Measurements from ENCODE around the gene CA7.

Gene CA7

DNA sequence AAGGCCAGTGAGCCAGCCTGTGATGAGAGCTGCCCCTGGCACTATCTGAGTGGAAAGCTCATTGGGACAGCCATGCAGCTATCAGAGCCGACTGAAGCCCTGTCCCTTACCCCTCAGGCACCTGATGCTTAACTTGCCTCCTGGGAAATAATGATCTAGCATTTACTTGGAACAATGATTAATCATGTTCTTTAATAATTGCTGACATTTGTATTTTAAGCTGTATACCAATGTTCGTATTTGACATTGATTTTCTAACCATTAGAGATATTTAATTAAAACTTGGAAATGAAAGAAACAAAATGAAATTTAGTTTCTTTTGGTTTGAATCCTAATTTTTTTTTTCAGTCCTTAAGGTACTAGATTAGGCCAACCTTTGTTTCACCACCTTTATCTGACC lies 46.6 kb downstream of the CA7 start:
- Histone ChIP-seq H3K4me2 (ENCODE audit: insufficient read depth, low read length) (no peak overlapping the region), H3K4me1 (ENCODE audit: insufficient read depth, low read length) (peaks cover 7% of the 10 kb centered on the region), H4K20me1 (ENCODE audit: insufficient read depth, low read length) (peaks cover 20% of the 10 kb centered on the region; the same call in 1 of the 2 replicates), H3K27me3 (ENCODE audit: insufficient read depth, low read length, poor library complexity) (no peaks in the 10 kb centered on the region), H3K27ac (ENCODE audit: low read length) (no peak overlapping the region), H3K9me3 (ENCODE audit: insufficient read depth, low read length, severe bottlenecking) (no peaks in the 10 kb centered on the region), H3K9ac (ENCODE audit: low read depth, low read length) (no peak overlapping the region), H3K36me3 (ENCODE audit: insufficient read depth, low read length) (peaks cover 49% of the 10 kb centered on the region), H2AFZ (ENCODE audit: low read depth, low read length) (no peak overlapping the region), H3K79me2 (ENCODE audit: insufficient read depth, low read length) (peaks cover 32% of the 10 kb centered on the region), H3K4me3 (ENCODE audit: low read depth in 1 of 2, low read length in 2 of 2) (no peak overlapping the region)
- no peak for TF ChIP-seq CTCF (IDR thresholded peaks at IDR 0.05; ENCODE audit: borderline replicate concordance, extremely low read depth, low read length, poor library complexity, severe bottlenecking)
- TF ChIP-seq EZH2 (IDR thresholded peaks at IDR 0.05; ENCODE audit: borderline replicate concordance, low read depth, low read length, severe bottlenecking): no peak
- no peak for DNase-seq
- no peak for ATAC-seq (ENCODE audit: insufficient read depth, low read depth)

DNA sequence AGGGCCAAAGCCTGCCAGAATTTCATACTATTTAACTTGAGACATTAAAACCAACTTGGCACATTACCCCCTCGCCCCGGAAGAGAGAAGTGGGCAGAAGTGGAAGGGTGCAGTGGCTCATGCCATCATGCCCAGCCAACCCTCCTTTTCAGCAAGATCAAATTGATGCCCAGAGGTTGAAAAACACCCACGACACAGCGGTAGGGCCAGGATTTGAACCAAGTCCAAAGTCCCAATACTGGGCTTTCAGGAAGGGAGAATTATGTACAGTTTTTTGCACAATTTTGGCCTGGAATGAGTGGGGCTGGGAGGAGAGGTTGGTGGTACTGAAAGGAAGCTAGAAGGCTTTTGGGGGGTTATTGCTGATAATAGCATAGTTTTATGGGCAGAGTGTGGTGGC lies 47.1 kb downstream of the CA7 start:
- Histone ChIP-seq H3K36me3 (ENCODE audit: insufficient read depth, low read length) (peaks cover 44% of the 10 kb centered on the region; the same call in 1 of the 2 replicates), H3K4me1 (ENCODE audit: insufficient read depth, low read length) (peaks cover 5% of the 10 kb centered on the region), H3K9ac (ENCODE audit: low read depth, low read length) (no peak overlapping the region), H3K79me2 (ENCODE audit: insufficient read depth, low read length) (peaks cover 30% of the 10 kb centered on the region), H3K9me3 (ENCODE audit: insufficient read depth, low read length, severe bottlenecking) (no peaks in the 10 kb centered on the region), H3K27me3 (ENCODE audit: insufficient read depth, low read length, poor library complexity) (no peaks in the 10 kb centered on the region), H3K4me3 (ENCODE audit: low read depth in 1 of 2, low read length in 2 of 2) (no peak overlapping the region), H3K27ac (ENCODE audit: low read length) (no peak overlapping the region), H3K4me2 (ENCODE audit: insufficient read depth, low read length) (no peak overlapping the region), H2AFZ (ENCODE audit: low read depth, low read length) (no peak overlapping the region), H4K20me1 (ENCODE audit: insufficient read depth, low read length) (peaks cover 18% of the 10 kb centered on the region; the same call in 1 of the 2 replicates)
- DNase-seq (no peak), ATAC-seq (ENCODE audit: insufficient read depth, low read depth) (no peak)
- no peak for TF ChIP-seq CTCF (IDR thresholded peaks at IDR 0.05; ENCODE audit: borderline replicate concordance, extremely low read depth, low read length, poor library complexity, severe bottlenecking)
- no peak for TF ChIP-seq EZH2 (IDR thresholded peaks at IDR 0.05; ENCODE audit: borderline replicate concordance, low read depth, low read length, severe bottlenecking)

DNA sequence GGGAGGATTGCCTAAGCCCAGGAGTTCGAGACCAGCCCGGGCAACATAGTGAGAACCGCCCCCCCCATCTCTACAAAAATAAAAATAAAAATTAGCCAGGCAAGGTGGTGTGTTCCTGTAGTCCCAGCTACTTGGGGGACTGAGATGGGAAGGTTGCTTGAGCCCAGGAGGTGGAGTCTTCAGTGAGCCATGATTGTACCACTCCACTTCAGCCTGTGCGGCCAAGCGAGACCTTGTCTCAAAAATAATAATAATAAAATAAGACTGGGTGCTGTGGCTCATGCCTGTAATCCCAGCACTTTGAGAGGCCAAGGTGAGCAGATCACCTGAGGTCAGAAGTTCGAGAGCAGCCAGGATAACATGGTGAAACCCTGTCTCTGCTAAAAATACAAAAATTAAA lies 47.6 kb downstream of the CA7 start:
- H3K9ac ChIP-seq (ENCODE audit: low read depth, low read length): no peak overlapping the region
- H3K36me3 ChIP-seq (ENCODE audit: insufficient read depth, low read length): peaks cover 39% of the 10 kb centered on the region; the same call in 1 of the 2 replicates
- H3K4me3 ChIP-seq (ENCODE audit: low read depth in 1 of 2, low read length in 2 of 2): no peak overlapping the region
- H4K20me1 ChIP-seq (ENCODE audit: insufficient read depth, low read length): peaks cover 13% of the 10 kb centered on the region; the same call in 1 of the 2 replicates
- ATAC-seq (ENCODE audit: insufficient read depth, low read depth) (no peak), DNase-seq (no peak)
- no peaks in the 10 kb centered on the region for H3K27me3 ChIP-seq (ENCODE audit: insufficient read depth, low read length, poor library complexity)
- H3K9me3 ChIP-seq (ENCODE audit: insufficient read depth, low read length, severe bottlenecking): no peaks in the 10 kb centered on the region
- peaks cover 25% of the 10 kb centered on the region for H3K79me2 ChIP-seq (ENCODE audit: insufficient read depth, low read length)
- no peak overlapping the region for H2AFZ ChIP-seq (ENCODE audit: low read depth, low read length)
- H3K4me2 ChIP-seq (ENCODE audit: insufficient read depth, low read length): no peak overlapping the region
- peaks cover 5% of the 10 kb centered on the region for H3K4me1 ChIP-seq (ENCODE audit: insufficient read depth, low read length)
- H3K27ac ChIP-seq (ENCODE audit: low read length): no peak overlapping the region
- TF ChIP-seq EZH2 (IDR thresholded peaks at IDR 0.05; ENCODE audit: borderline replicate concordance, low read depth, low read length, severe bottlenecking) (no peak), CTCF (IDR thresholded peaks at IDR 0.05; ENCODE audit: borderline replicate concordance, extremely low read depth, low read length, poor library complexity, severe bottlenecking) (no peak)

GRCh38 chr16:66894055-66894454 lies 49.8 kb downstream of the CA7 start:
- no peak overlapping the region for H3K9ac ChIP-seq (ENCODE audit: low read depth, low read length)
- H3K27ac ChIP-seq (ENCODE audit: low read length): no peak overlapping the region
- H3K9me3 ChIP-seq (ENCODE audit: insufficient read depth, low read length, severe bottlenecking): no peaks in the 10 kb centered on the region
- H2AFZ ChIP-seq (ENCODE audit: low read depth, low read length): no peak overlapping the region
- no peak overlapping the region for H3K4me2 ChIP-seq (ENCODE audit: insufficient read depth, low read length)
- H3K27me3 ChIP-seq (ENCODE audit: insufficient read depth, low read length, poor library complexity): no peaks in the 10 kb centered on the region
- peaks cover 23% of the 10 kb centered on the region; the same call in 1 of the 2 replicates for H3K36me3 ChIP-seq (ENCODE audit: insufficient read depth, low read length)
- DNase-seq (no peak), ATAC-seq (ENCODE audit: insufficient read depth, low read depth) (no peak)
- H3K4me1 ChIP-seq (ENCODE audit: insufficient read depth, low read length): peaks cover 5% of the 10 kb centered on the region
- TF ChIP-seq CTCF (IDR thresholded peaks at IDR 0.05; ENCODE audit: borderline replicate concordance, extremely low read depth, low read length, poor library complexity, severe bottlenecking) (no peak), EZH2 (IDR thresholded peaks at IDR 0.05; ENCODE audit: borderline replicate concordance, low read depth, low read length, severe bottlenecking) (no peak)
- no peak overlapping the region for H3K4me3 ChIP-seq (ENCODE audit: low read depth in 1 of 2, low read length in 2 of 2)
- H4K20me1 ChIP-seq (ENCODE audit: insufficient read depth, low read length): peaks cover 5% of the 10 kb centered on the region; the same call in 1 of the 2 replicates
- peaks cover 6% of the 10 kb centered on the region; the same call in 1 of the 2 replicates for H3K79me2 ChIP-seq (ENCODE audit: insufficient read depth, low read length)

All from DND-41 (cell line).